Mesenchymal stem cell (in vitro differentiated cells and primary cell): ENCODE results near the gene DNAJB13.

ENCODE experiments used
- DNase-seq: peaks from one replicate; pipeline ENCODE4 v3.0.0-alpha.2; 2013
- H2AFZ ChIP-seq: one replicate; pipeline ENCODE4 v1.6.1; 2013; ENCODE audit warnings: low read depth, mild to moderate bottlenecking, control low read depth, inconsistent platforms, low read length, moderate library complexity
- H2AK5ac ChIP-seq: 2 replicates; pipeline ENCODE4 v1.6.1; 2013; ENCODE audit warnings: low read length, moderate library complexity, mild to moderate bottlenecking, inconsistent platforms; ENCODE audit not compliant: severe bottlenecking
- H2BK120ac ChIP-seq: one replicate; pipeline ENCODE4 v1.6.1; 2013; ENCODE audit warnings: low read depth, mild to moderate bottlenecking, inconsistent platforms, low read length, moderate library complexity
- H2BK12ac ChIP-seq, 2 experiments: one replicate each; pipeline ENCODE4 v1.6.1; 2013; ENCODE audit warnings: inconsistent platforms in 2 of 2, low read length in 2 of 2, mild to moderate bottlenecking in 2 of 2, moderate library complexity in 2 of 2, control low read depth in 1 of 2
- H2BK15ac ChIP-seq: one replicate; pipeline ENCODE4 v1.6.1; 2013; ENCODE audit warnings: mild to moderate bottlenecking, low read depth, inconsistent platforms; ENCODE audit not compliant: poor library complexity, severe bottlenecking
- H2BK5ac ChIP-seq: 2 replicates; pipeline ENCODE4 v1.6.1; 2013; ENCODE audit warnings: low read depth, mild to moderate bottlenecking, low read length, control low read depth, inconsistent platforms; ENCODE audit not compliant: poor library complexity, severe bottlenecking
- H3K14ac ChIP-seq, 2 experiments: one replicate each; pipeline ENCODE4 v1.6.1; 2013; ENCODE audit warnings: inconsistent platforms in 2 of 2, low read length in 2 of 2, control low read depth in 1 of 2, mild to moderate bottlenecking in 1 of 2, moderate library complexity in 1 of 2
- H3K18ac ChIP-seq, 2 experiments: one replicate each; pipeline ENCODE4 v1.6.1; 2013; ENCODE audit warnings: inconsistent platforms in 2 of 2, low read length in 2 of 2, control low read depth in 1 of 2, low read depth in 1 of 2, mild to moderate bottlenecking in 1 of 2
- H3K23ac ChIP-seq, 2 experiments: one replicate each; pipeline ENCODE4 v1.6.1; 2013; ENCODE audit warnings: inconsistent platforms in 2 of 2, low read length in 2 of 2, mild to moderate bottlenecking in 2 of 2, moderate library complexity in 2 of 2, control low read depth in 1 of 2
- H3K27ac ChIP-seq: 2 replicates; pipeline ENCODE4 v1.5.1; 2013; ENCODE audit warnings: mild to moderate bottlenecking, moderate library complexity, low read length, control low read depth, inconsistent platforms; ENCODE audit not compliant: poor library complexity, severe bottlenecking
- H3K27me3 ChIP-seq, 2 experiments: 2 replicates each; pipeline versions ENCODE4 v1.6.1 to v1.7.0; 2013; ENCODE audit warnings: low read length in 2 of 2, mild to moderate bottlenecking in 2 of 2, moderate library complexity in 2 of 2, control low read depth in 1 of 2, inconsistent platforms in 1 of 2; ENCODE audit not compliant: control insufficient read depth in 1 of 2, insufficient read depth in 1 of 2
- H3K36me3 ChIP-seq, 2 experiments: 2 replicates each; pipeline versions ENCODE4 v1.6.1 to v1.7.0; 2013; ENCODE audit warnings: low read length in 2 of 2, control low read depth in 1 of 2, inconsistent platforms in 1 of 2, low read depth in 1 of 2, mild to moderate bottlenecking in 1 of 2; ENCODE audit not compliant: insufficient read depth in 2 of 2, control insufficient read depth in 1 of 2
- H3K4ac ChIP-seq, 2 experiments: one replicate each; pipeline ENCODE4 v1.6.1; 2013; ENCODE audit warnings: inconsistent platforms in 2 of 2, low read length in 2 of 2, mild to moderate bottlenecking in 2 of 2, moderate library complexity in 2 of 2, control low read depth in 1 of 2, low read depth in 1 of 2
- H3K4me1 ChIP-seq: 2 replicates; pipeline ENCODE4 v1.6.1; 2013; ENCODE audit warnings: low read depth, low read length, control low read depth; ENCODE audit not compliant: control insufficient read depth, insufficient read depth
- H3K4me2 ChIP-seq: 2 replicates; pipeline ENCODE4 v1.6.1; 2013; ENCODE audit warnings: low read length, mild to moderate bottlenecking, inconsistent platforms; ENCODE audit not compliant: poor library complexity, severe bottlenecking
- H3K4me3 ChIP-seq, 2 experiments: 2 replicates each; pipeline versions ENCODE4 v1.5.1 to v1.7.0; 2013; ENCODE audit warnings: low read length in 2 of 2, mild to moderate bottlenecking in 2 of 2, control low read depth in 1 of 2, low read depth in 1 of 2; ENCODE audit not compliant: insufficient read depth in 1 of 2
- H3K79me1 ChIP-seq: replicated peaks from 2 replicates; pipeline ENCODE4 v1.6.1; 2013; ENCODE audit warnings: mild to moderate bottlenecking, control low read depth, low read length, inconsistent platforms; ENCODE audit not compliant: poor library complexity, severe bottlenecking
- H3K9ac ChIP-seq: 2 replicates; pipeline ENCODE4 v1.7.0; 2013; ENCODE audit warnings: mild to moderate bottlenecking, low read length, moderate library complexity
- H3K9me3 ChIP-seq: 2 replicates; pipeline ENCODE4 v1.7.0; 2013; ENCODE audit warnings: mild to moderate bottlenecking, low read length; ENCODE audit not compliant: control insufficient read depth
- H4K8ac ChIP-seq: one replicate; pipeline ENCODE4 v1.6.1; 2013; ENCODE audit warnings: inconsistent platforms, mild to moderate bottlenecking, low read length, moderate library complexity
- H4K91ac ChIP-seq: one replicate; pipeline ENCODE4 v1.6.1; 2013; ENCODE audit warnings: mild to moderate bottlenecking, low read length, inconsistent platforms
- WGBS: methylation state at CpG from one replicate; pipeline ENCODE4 v1.1.7; 2013; ENCODE audit warnings: mixed read lengths; 5-methylcytosine and 5-hydroxymethylcytosine counted together

Gene DNAJB13

DNA sequence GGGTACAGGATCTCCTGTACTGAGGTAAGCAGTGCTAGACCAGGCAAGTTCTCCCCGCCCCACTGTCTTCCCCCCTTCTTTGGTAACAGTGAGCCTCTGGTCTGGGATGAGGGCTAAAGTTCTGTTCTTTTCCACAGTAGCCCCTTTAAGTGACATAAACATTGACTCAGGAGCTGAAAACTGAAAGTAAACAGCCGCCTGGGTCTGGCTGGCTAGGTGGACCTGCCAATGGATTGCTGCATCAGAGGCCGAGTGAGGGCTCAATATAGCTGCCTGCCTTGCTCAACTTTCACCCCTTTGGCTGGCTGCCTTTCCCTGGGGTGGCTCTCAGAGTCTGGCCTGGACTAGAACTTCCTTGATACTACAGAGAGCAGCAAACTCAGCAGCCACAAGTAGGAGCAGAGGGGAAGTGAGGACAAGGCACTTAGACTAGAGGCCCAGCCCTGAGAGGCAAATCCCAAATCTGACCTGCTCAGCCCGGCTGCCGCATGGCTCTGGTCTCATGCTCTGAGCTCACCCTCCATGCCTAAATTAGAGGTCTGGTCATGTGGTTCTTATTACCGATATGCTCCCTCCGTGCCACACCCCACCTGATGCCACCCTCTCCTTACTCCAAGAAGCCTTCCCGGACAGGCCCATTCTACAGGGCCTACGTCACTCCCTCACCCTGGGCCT lies 67.6 kb downstream of the DNAJB13 start:
- Histone ChIP-seq H3K27ac (no peak overlapping the region), H3K23ac (peak overlapping the region in 1 of 2 experiments; percentile 46), H3K27me3 (no peaks in the 10 kb centered on the region), H3K9ac (peak overlapping the region; percentile 79), H3K4me2 (no peak overlapping the region), H2BK12ac (peak overlapping the region; percentile 75 to 92), H2BK5ac (no peak overlapping the region), H4K91ac (peak overlapping the region; percentile 88), H2AK5ac (no peak overlapping the region), H3K14ac (peak overlapping the region in 1 of 2 experiments; percentile 96), H3K9me3 (no peaks in the 10 kb centered on the region), H3K4me3 (no peak overlapping the region), H2BK15ac (peak overlapping the region; percentile 65), H3K36me3 (peaks cover 20 to 53% of the 10 kb centered on the region in 2 experiments), H3K18ac (peak overlapping the region; percentile 75 to 91), H2BK120ac (peak overlapping the region; percentile 90), H3K79me1 (peaks cover 8% of the 10 kb centered on the region), H3K4ac (peak overlapping the region; percentile 94), H4K8ac (peak overlapping the region; percentile 92), H3K4me1 (peaks cover 10% of the 10 kb centered on the region), H2AFZ (peak overlapping the region; percentile 33)
- peak; percentile 96 for DNase-seq
- WGBS: 71% methylated on average over 9 of the region's 9 CpGs

DNA sequence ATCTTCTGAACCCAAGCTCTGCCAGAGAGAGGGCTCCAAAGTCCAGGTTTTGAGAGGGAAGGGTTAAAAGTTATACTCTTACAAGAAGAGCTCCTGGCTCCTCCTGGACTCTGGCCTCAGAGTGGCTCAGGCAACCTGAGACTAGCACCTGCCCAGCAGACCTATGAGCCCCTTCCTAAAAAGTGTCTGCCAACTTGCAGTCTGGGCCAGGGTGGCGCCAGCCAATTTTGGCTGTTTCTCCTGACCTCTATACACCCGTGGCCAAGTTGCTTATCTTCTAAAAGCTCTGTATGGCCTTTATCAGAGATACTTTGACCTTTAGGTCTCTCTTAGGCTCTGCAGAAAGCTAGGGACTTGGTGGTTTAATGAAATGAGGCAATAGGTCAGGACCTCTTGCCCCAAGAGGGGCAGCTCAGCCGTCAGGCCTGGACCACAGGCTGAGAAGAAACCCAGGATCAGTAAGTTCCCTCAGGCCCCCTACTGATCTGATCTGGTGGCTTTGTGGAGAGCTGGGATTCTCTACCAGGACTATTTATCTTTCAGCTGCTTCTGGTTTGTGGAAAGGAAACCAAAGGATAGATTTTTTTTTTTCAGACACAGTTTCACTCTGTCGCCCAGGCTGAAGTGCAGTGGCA lies 68.4 kb downstream of the DNAJB13 start:
- Histone ChIP-seq H4K91ac (peak overlapping the region; percentile 71), H3K14ac (no peak overlapping the region), H2AK5ac (no peak overlapping the region), H2BK5ac (no peak overlapping the region), H2AFZ (no peak overlapping the region), H3K27me3 (no peaks in the 10 kb centered on the region), H2BK120ac (peak overlapping the region; percentile 90), H3K4me1 (peaks cover 10% of the 10 kb centered on the region), H3K36me3 (peaks cover 17 to 45% of the 10 kb centered on the region in 2 experiments), H3K9ac (peak overlapping the region; percentile 79), H3K18ac (peak overlapping the region; percentile 28 to 91), H3K27ac (no peak overlapping the region), H2BK15ac (peak overlapping the region; percentile 65), H3K4ac (peak overlapping the region; percentile 77 to 94), H4K8ac (no peak overlapping the region), H3K9me3 (no peaks in the 10 kb centered on the region), H3K79me1 (peaks cover 8% of the 10 kb centered on the region), H3K4me2 (no peak overlapping the region), H3K23ac (no peak overlapping the region), H2BK12ac (peak overlapping the region; percentile 60 to 75), H3K4me3 (no peak overlapping the region)
- peak; percentile 71 for DNase-seq
- WGBS: 36% methylated on average over 4 of the region's 4 CpGs

GRCh38 chr11:74019860-74020259 lies 69.0 kb downstream of the DNAJB13 start:
- DNase-seq: no peak
- peaks cover 11% of the 10 kb centered on the region for H3K4me1 ChIP-seq
- H3K27ac ChIP-seq: no peak overlapping the region
- H2BK12ac ChIP-seq: peak overlapping the region; percentile 98 to 99
- H3K79me1 ChIP-seq: peaks cover 8% of the 10 kb centered on the region
- no peak overlapping the region for H2AK5ac ChIP-seq
- peak overlapping the region; percentile 83 to 84 for H3K18ac ChIP-seq
- H3K4me3 ChIP-seq: no peak overlapping the region
- H2AFZ ChIP-seq: no peak overlapping the region
- no peaks in the 10 kb centered on the region for H3K27me3 ChIP-seq
- H3K4ac ChIP-seq: peak overlapping the region in 1 of 2 experiments; percentile 85
- 98% methylated on average over 3 of the region's 4 CpGs for WGBS
- H4K91ac ChIP-seq: no peak overlapping the region
- peaks cover 17 to 41% of the 10 kb centered on the region in 2 experiments for H3K36me3 ChIP-seq
- H3K9me3 ChIP-seq: no peaks in the 10 kb centered on the region
- peak overlapping the region; percentile 6 for H2BK15ac ChIP-seq
- peak overlapping the region; percentile 62 for H2BK120ac ChIP-seq
- H3K9ac ChIP-seq: peak overlapping the region; percentile 79
- peak overlapping the region; percentile 87 for H4K8ac ChIP-seq
- H3K4me2 ChIP-seq: no peak overlapping the region
- peak overlapping the region in 1 of 2 experiments; percentile 62 for H3K23ac ChIP-seq
- H3K14ac ChIP-seq: peak overlapping the region in 1 of 2 experiments; percentile 1
- no peak overlapping the region for H2BK5ac ChIP-seq
